Fibroblast of lung (primary cell): Measurements from ENCODE around the gene PIAS1. TPM values are rescaled to one million over a fixed set of nuclear protein-coding genes. Genes with fewer than 3 reads are reported as not detected.
"Not testable (repeated sequence)": the region's sequence is repeated elsewhere in the genome, so short reads cannot be mapped to it uniquely, and the experiment has no call there.

Experiments used
- DNase-seq, 2 donors: peaks; one replicate each; pipeline versions ENCODE4 v3.0.0 to v3.0.0-alpha.2; 2010; ENCODE audit warnings: low read depth in 2 of 2
- H2AFZ ChIP-seq: 2 replicates; pipeline ENCODE4 v1.5.1; 2012; ENCODE audit warnings: low read length, control low read depth, inconsistent platforms
- H3K27ac ChIP-seq: 2 replicates; pipeline ENCODE4 v1.5.1; 2011; ENCODE audit warnings: low read length, control low read depth; ENCODE audit not compliant: insufficient read depth
- H3K27me3 ChIP-seq: 2 replicates; pipeline ENCODE4 v1.5.1; 2011; ENCODE audit warnings: mild to moderate bottlenecking, low read length; ENCODE audit not compliant: control insufficient read depth, insufficient read depth
- H3K36me3 ChIP-seq: 2 replicates; pipeline ENCODE4 v1.5.1; 2011; ENCODE audit warnings: low read length; ENCODE audit not compliant: control insufficient read depth, insufficient read depth
- H3K4me1 ChIP-seq: 2 replicates; pipeline ENCODE4 v1.5.1; 2011; ENCODE audit warnings: low read length; ENCODE audit not compliant: control insufficient read depth, insufficient read depth; ENCODE audit errors: extremely low read depth
- H3K4me2 ChIP-seq: 2 replicates; pipeline ENCODE4 v1.5.1; 2011; ENCODE audit warnings: low read length, control low read depth; ENCODE audit not compliant: insufficient read depth; ENCODE audit errors: extremely low read depth
- H3K4me3 ChIP-seq, 4 experiments: fragments of 200-600 bp in 1 of 4; sonication (generic) in 1 of 4; replicated peaks in 1 of 4; 2 replicates each; pipeline ENCODE4 v1.5.1; 2011 to 2016; ENCODE audit warnings: low read length in 4 of 4, low read depth in 3 of 4, mild to moderate bottlenecking in 3 of 4, control low read depth in 2 of 4, inconsistent platforms in 1 of 4, mixed read lengths in 1 of 4; ENCODE audit not compliant: insufficient read depth in 1 of 4; ENCODE audit errors: control extremely low read depth in 1 of 4
- H3K79me2 ChIP-seq: 2 replicates; pipeline ENCODE4 v1.5.1; 2012; ENCODE audit warnings: mild to moderate bottlenecking, low read length, inconsistent platforms; ENCODE audit not compliant: control insufficient read depth, insufficient read depth
- H3K9ac ChIP-seq: 2 replicates; pipeline ENCODE4 v1.5.1; 2011; ENCODE audit warnings: mild to moderate bottlenecking, low read length, control low read depth; ENCODE audit not compliant: insufficient read depth
- H3K9me3 ChIP-seq: 2 replicates; pipeline ENCODE4 v1.5.1; 2012; ENCODE audit warnings: low read depth, low read length; ENCODE audit not compliant: control insufficient read depth, insufficient read depth
- H4K20me1 ChIP-seq: 2 replicates; pipeline ENCODE4 v1.5.1; 2011; ENCODE audit warnings: low read length; ENCODE audit not compliant: control insufficient read depth, insufficient read depth; ENCODE audit errors: extremely low read depth
- CTCF ChIP-seq, 2 donors: IDR thresholded peaks in 1 of 2; conservative IDR thresholded peaks in 1 of 2; 1 replicate in 1 of 2; 2 replicates in 1 of 2; pipeline ENCODE4 v1.5.1; 2011 to 2012; ENCODE audit warnings: low read length in 2 of 2, control low read depth in 1 of 2, inconsistent platforms in 1 of 2, low read depth in 1 of 2, mild to moderate bottlenecking in 1 of 2
- EZH2 ChIP-seq: IDR thresholded peaks from 2 replicates; pipeline ENCODE4 v1.5.1; 2012; ENCODE audit warnings: low read length, control low read depth, mild to moderate bottlenecking; ENCODE audit errors: missing control alignments
- polyA plus RNA-seq, 2 donors: library from polyadenylated mRNA; depleted of rRNA in 1 of 2; stranded (reverse) in 1 of 2; unstranded in 1 of 2; fragments of >200 nt; gene quantifications; 2 replicates each; pipeline ENCODE4 v1.2.1, GENCODE V29; 2011 to 2012; ENCODE audit warnings: missing spikeins in 1 of 2
- total RNA-seq: library from RNA; depleted of rRNA; stranded (reverse); fragments of >200 nt; gene quantifications from 2 replicates; pipeline ENCODE4 v1.2.1, GENCODE V29; 2014

Gene PIAS1
- total and polyA plus RNA-seq, 2 donors (not counting 1 experiment from before 2014, with no cell fraction given), result 17.0 to 35.1 TPM

- no peaks in the 10 kb centered on the region for H3K27me3 ChIP-seq
- peak; percentile 2 to 30 for DNase-seq
- no peak overlapping the region for H3K4me3 ChIP-seq
- H3K9ac ChIP-seq, result no peak overlapping the region
- H3K36me3 ChIP-seq, result no peaks in the 10 kb centered on the region
- H2AFZ ChIP-seq, result no peak overlapping the region
- TF ChIP-seq CTCF (conservative IDR thresholded peaks at IDR 0.05 in 1 of 2, IDR thresholded peaks at IDR 0.05 in 1 of 2; ENCODE audit: low read depth in 1 of 2, low read length in 2 of 2) (no peak), EZH2 (no peak)
- peaks cover 1% of the 10 kb centered on the region for H3K79me2 ChIP-seq
- no peak overlapping the region for H3K4me2 ChIP-seq
- H3K4me1 ChIP-seq, result peaks cover 3% of the 10 kb centered on the region
- H3K9me3 ChIP-seq, result no peaks in the 10 kb centered on the region
- no peaks in the 10 kb centered on the region for H4K20me1 ChIP-seq
- H3K27ac ChIP-seq, result no peak overlapping the region
Measured at GRCh38 chr15:68234060-68234459, 179.9 kb downstream of the PIAS1 start.

GRCh38 chr15:68234520-68234919 is 180.4 kb downstream of the PIAS1 start:
- not testable (repeated sequence) for H3K27me3 ChIP-seq, DNase-seq, H3K4me2 ChIP-seq, H4K20me1 ChIP-seq, H3K36me3 ChIP-seq, H3K9me3 ChIP-seq, H3K4me3 ChIP-seq, H3K27ac ChIP-seq, H3K9ac ChIP-seq, H3K79me2 ChIP-seq, H3K4me1 ChIP-seq, H2AFZ ChIP-seq

GRCh38 chr15:68235022-68235421 is 180.9 kb downstream of the PIAS1 start:
- H3K9me3 ChIP-seq, result no peaks in the 10 kb centered on the region
- no peaks in the 10 kb centered on the region for H3K79me2 ChIP-seq
- no peaks in the 10 kb centered on the region for H3K27me3 ChIP-seq
- H3K4me2 ChIP-seq, result no peak overlapping the region
- TF ChIP-seq EZH2, result no peak
- no peak for TF ChIP-seq CTCF (conservative IDR thresholded peaks at IDR 0.05 in 1 of 2, IDR thresholded peaks at IDR 0.05 in 1 of 2; ENCODE audit: low read depth in 1 of 2, low read length in 2 of 2)
- peaks cover 3% of the 10 kb centered on the region for H3K4me1 ChIP-seq
- H3K36me3 ChIP-seq, result no peaks in the 10 kb centered on the region
- DNase-seq, result no peak
- H2AFZ ChIP-seq, result no peak overlapping the region
- no peak overlapping the region for H3K27ac ChIP-seq
- no peak overlapping the region for H3K4me3 ChIP-seq
- no peaks in the 10 kb centered on the region for H4K20me1 ChIP-seq
- H3K9ac ChIP-seq, result no peak overlapping the region
